Peyer's patch (tissue), 4 donors: ENCODE data around the gene EZH2.

Source experiments
- CTCF ChIP-seq, 6 experiments: fragments of 450-650 bp in 4 of 6; fragments of 200-600 bp in 2 of 6; sonication (generic) in 1 of 6; IDR thresholded peaks; one replicate each; pipeline ENCODE4 v1.5.1; 2017 to 2019; ENCODE audit warnings: antibody characterized with exemption in 6 of 6, mild to moderate bottlenecking in 3 of 6, moderate library complexity in 1 of 6
- POLR2A ChIP-seq, 2 donors: fragments of 450-650 bp; IDR thresholded peaks; one replicate each; pipeline ENCODE4 v1.5.1; 2017; ENCODE audit warnings: antibody characterized with exemption in 2 of 2, mild to moderate bottlenecking in 2 of 2, moderate library complexity in 2 of 2

GRCh38 chr7:148868378-148868674 is 15.8 kb downstream of the EZH2 start:
- TF ChIP-seq CTCF (IDR thresholded peaks at IDR 0.05) = no peak
- no peak for TF ChIP-seq POLR2A (IDR thresholded peaks at IDR 0.05)
